HepG2 (cell line): ENCODE results near the gene RAMP1. TPM values are rescaled to one million over a fixed set of nuclear protein-coding genes. Genes with fewer than 3 reads are reported as not detected.

ENCODE experiments used
- ARID5B ChIP-seq: IDR thresholded peaks from 2 replicates; pipeline ENCODE4 v1.4.0; 2020; ENCODE audit warnings: mild to moderate bottlenecking, missing genetic modification reagents
- CHD2 ChIP-seq: IDR thresholded peaks from 2 replicates; pipeline ENCODE4 v1.6.1; 2011; ENCODE audit warnings: low read depth, low read length, improper control_type of control experiment
- HNRNPK ChIP-seq: fragments of 200-400 bp; formaldehyde crosslinking; IDR thresholded peaks from 2 replicates; pipeline ENCODE4 v1.6.1; 2018; ENCODE audit warnings: low read length, low read depth, moderate library complexity, mild to moderate bottlenecking; ENCODE audit not compliant: poor library complexity, severe bottlenecking
- HNRNPL ChIP-seq: fragments of 200-400 bp; formaldehyde crosslinking; IDR thresholded peaks from 2 replicates; pipeline ENCODE4 v1.6.1; 2017; ENCODE audit warnings: mild to moderate bottlenecking, low read depth, low read length
- HNRNPLL ChIP-seq: fragments of 200-400 bp; formaldehyde crosslinking; IDR thresholded peaks from 2 replicates; pipeline ENCODE4 v1.6.1; 2017; ENCODE audit warnings: mild to moderate bottlenecking, low read depth, low read length; ENCODE audit not compliant: poor library complexity, severe bottlenecking
- PHF8 ChIP-seq: sonication (generic); formaldehyde crosslinking; IDR thresholded peaks from 2 replicates; pipeline ENCODE4 v1.5.0; 2020; ENCODE audit warnings: missing genetic modification reagents
- RNF2 ChIP-seq: fragments of 450-650 bp; conservative IDR thresholded peaks from 2 replicates; pipeline ENCODE4 v1.6.1; 2016; ENCODE audit warnings: low read depth
- SNAPC4 ChIP-seq: sonication (generic); formaldehyde crosslinking; IDR thresholded peaks from 2 replicates; pipeline ENCODE4 v1.4.0; 2020; ENCODE audit warnings: mild to moderate bottlenecking, missing genetic modification reagents
- SRF ChIP-seq: IDR thresholded peaks from 2 replicates; pipeline ENCODE4 v1.6.1; 2011; ENCODE audit warnings: mild to moderate bottlenecking, low read depth, low read length, moderate library complexity
- ZBED4 ChIP-seq: sonication (generic); formaldehyde crosslinking; IDR thresholded peaks from 2 replicates; pipeline ENCODE4 v1.4.0; 2020; ENCODE audit warnings: missing genetic modification reagents, borderline replicate concordance
- ZFY ChIP-seq: sonication (generic); formaldehyde crosslinking; IDR thresholded peaks from 2 replicates; pipeline ENCODE4 v1.4.0; 2020; ENCODE audit warnings: missing genetic modification reagents
- ZNF883 ChIP-seq: sonication (generic); formaldehyde crosslinking; IDR thresholded peaks from 2 replicates; pipeline ENCODE4 v1.5.1; 2020; ENCODE audit warnings: mild to moderate bottlenecking, missing genetic modification reagents; ENCODE audit errors: not compliant biosample characterization
- polyA plus RNA-seq, 8 experiments: library from polyadenylated mRNA; depleted of rRNA in 3 of 8; stranded (reverse) in 7 of 8; unstranded in 1 of 8; fragments of >200 nt; fragmentation: Illumina TruSeq in 4 of 8; extraction: Trizol in 4 of 8; gene quantifications; 2 replicates each; pipeline versions ENCODE4 v1.2.1 to v1.2.3, GENCODE V29; 2011 to 2016; ENCODE audit warnings: low read depth in 4 of 8, missing spikeins in 1 of 8, mixed read lengths in 1 of 8; ENCODE audit not compliant: insufficient read depth in 1 of 8
- total RNA-seq, 5 experiments: library from RNA; depleted of rRNA; stranded (reverse); fragments of >200 nt; fragmentation: Illumina TruSeq; extraction: Trizol; gene quantifications; 2 replicates each; pipeline ENCODE4 v1.2.3, GENCODE V29; 2016; ENCODE audit warnings: low read depth in 1 of 5

RAMP1 gene
- total and polyA plus RNA-seq, 2 of the 13 experiments (the other 11 are each of a cell fraction or from before 2014, with no cell fraction given): 0.29 to 0.61 TPM

DNA sequence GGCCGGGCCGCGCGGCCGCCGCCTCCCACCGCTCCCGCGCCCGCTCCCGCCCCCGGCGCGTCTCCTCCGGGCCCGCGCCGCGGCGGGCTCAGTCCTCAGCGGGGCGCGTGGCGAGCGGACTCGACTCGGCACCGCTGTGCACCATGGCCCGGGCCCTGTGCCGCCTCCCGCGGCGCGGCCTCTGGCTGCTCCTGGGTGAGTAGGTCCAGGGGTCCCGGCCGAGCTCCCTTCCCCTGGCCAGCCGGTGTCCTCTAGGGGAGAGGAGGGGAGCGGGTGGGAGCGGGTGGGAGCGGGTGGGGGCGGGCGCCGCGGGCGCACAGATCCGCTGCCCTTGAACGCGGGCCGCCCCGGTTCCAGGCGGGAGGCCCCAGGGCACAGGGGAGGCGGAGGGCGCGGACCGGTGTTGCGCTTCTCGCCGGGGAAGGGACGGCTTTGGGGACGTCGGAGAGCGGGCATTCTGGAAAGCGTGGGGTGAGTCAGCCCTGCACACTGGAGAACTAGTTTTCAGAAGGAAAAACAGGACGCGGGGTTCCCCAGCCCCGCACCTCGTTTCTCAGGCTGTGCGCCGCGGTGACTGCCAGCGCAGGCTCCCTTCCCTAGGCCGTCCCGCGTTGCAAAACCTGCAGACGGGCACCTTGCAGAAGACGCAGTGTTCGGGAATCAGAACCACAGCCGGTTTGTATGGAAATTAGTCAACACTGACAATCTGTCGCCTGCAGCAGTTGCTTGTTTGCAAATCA lies at the start of gene RAMP1 (continued):
- peak; percentile 10; the same call in 1 of the 2 replicates for TF ChIP-seq ZFY (CRISPR knock-in tag)
- 0 out of 2 replicates have a peak, but pooled peaks have one; percentile 18 for TF ChIP-seq ZBED4 (CRISPR knock-in tag)
- TF ChIP-seq PHF8: peak; percentile 26; the same call in 1 of the 2 replicates
- TF ChIP-seq HNRNPLL: peak; percentile 49
- peak; percentile 53 for TF ChIP-seq ZNF883
- 0 out of 2 replicates have a peak, but pooled peaks have one; percentile 20 for TF ChIP-seq HNRNPL
- peak; percentile 19; the same call in 1 of the 2 replicates for TF ChIP-seq ARID5B
- peak; percentile 63 for TF ChIP-seq HNRNPK
- no peak for TF ChIP-seq SRF
- TF ChIP-seq CHD2: no peak
- TF ChIP-seq SNAPC4 (CRISPR knock-in tag): 0 out of 2 replicates have a peak, but pooled peaks have one; percentile 40
- 0 out of 2 replicates have a peak, but pooled peaks have one; percentile 43 for TF ChIP-seq RNF2
